Neuronal stem cell (in vitro differentiated cells): Measurements from ENCODE around the gene DPM1.

Experiments
- DNase-seq: peaks from one replicate; pipeline ENCODE4 v3.0.0-alpha.2; 2013; ENCODE audit warnings: low spot score
- H2AFZ ChIP-seq: one replicate; pipeline ENCODE4 v1.6.1; 2013; ENCODE audit warnings: mild to moderate bottlenecking, low read length, inconsistent platforms
- H2AK5ac ChIP-seq: 2 replicates; pipeline ENCODE4 v1.6.1; 2013; ENCODE audit warnings: low read depth, mild to moderate bottlenecking, inconsistent platforms, low read length, moderate library complexity, mixed read lengths
- H2BK120ac ChIP-seq: 2 replicates; pipeline ENCODE4 v1.6.1; 2013; ENCODE audit warnings: low read depth, mild to moderate bottlenecking, inconsistent platforms, low read length, moderate library complexity, mixed read lengths
- H2BK12ac ChIP-seq: one replicate; pipeline ENCODE4 v1.6.1; 2013; ENCODE audit warnings: low read length, inconsistent platforms
- H2BK15ac ChIP-seq: 2 replicates; pipeline ENCODE4 v1.6.1; 2013; ENCODE audit warnings: mild to moderate bottlenecking, low read length, inconsistent platforms, mixed read lengths
- H2BK5ac ChIP-seq: one replicate; pipeline ENCODE4 v1.6.1; 2013; ENCODE audit warnings: inconsistent platforms, mild to moderate bottlenecking, low read length, moderate library complexity
- H3K14ac ChIP-seq: one replicate; pipeline ENCODE4 v1.6.1; 2013; ENCODE audit warnings: low read length, inconsistent platforms
- H3K18ac ChIP-seq: 2 replicates; pipeline ENCODE4 v1.6.1; 2013; ENCODE audit warnings: low read length, inconsistent platforms
- H3K23ac ChIP-seq: 2 replicates; pipeline ENCODE4 v1.6.1; 2013; ENCODE audit warnings: low read depth, mild to moderate bottlenecking, mixed read lengths, low read length, inconsistent platforms; ENCODE audit not compliant: poor library complexity
- H3K27ac ChIP-seq: replicated peaks from 3 replicates; pipeline ENCODE4 v1.5.1; 2013; ENCODE audit warnings: low read length, inconsistent platforms
- H3K27me3 ChIP-seq, 3 experiments: 2 replicates each; pipeline ENCODE4 v1.6.1; 2013; ENCODE audit warnings: low read length in 3 of 3, mild to moderate bottlenecking in 2 of 3, inconsistent platforms in 1 of 3, low read depth in 1 of 3, mixed read lengths in 1 of 3, moderate library complexity in 1 of 3; ENCODE audit not compliant: control insufficient read depth in 3 of 3, insufficient read depth in 3 of 3
- H3K36me3 ChIP-seq, 2 donors: replicated peaks in 1 of 2; 2 replicates each; pipeline ENCODE4 v1.6.1; 2013; ENCODE audit warnings: low read length in 2 of 2; ENCODE audit not compliant: control insufficient read depth in 2 of 2, insufficient read depth in 2 of 2
- H3K4ac ChIP-seq: 2 replicates; pipeline ENCODE4 v1.6.1; 2013; ENCODE audit warnings: inconsistent platforms, mild to moderate bottlenecking, low read length, moderate library complexity
- H3K4me1 ChIP-seq, 2 donors: 1 replicate in 1 of 2; 2 replicates in 1 of 2; pipeline ENCODE4 v1.6.1; 2013; ENCODE audit warnings: low read length in 2 of 2, low read depth in 1 of 2; ENCODE audit not compliant: control insufficient read depth in 2 of 2, insufficient read depth in 1 of 2
- H3K4me2 ChIP-seq: one replicate; pipeline ENCODE4 v1.6.1; 2013; ENCODE audit warnings: mild to moderate bottlenecking, low read length, inconsistent platforms; ENCODE audit not compliant: insufficient read depth, poor library complexity, severe bottlenecking
- H3K4me3 ChIP-seq, 2 donors: 2 replicates each; pipeline ENCODE4 v1.5.1; 2013; ENCODE audit warnings: low read length in 2 of 2, mild to moderate bottlenecking in 2 of 2, inconsistent platforms in 1 of 2, moderate library complexity in 1 of 2
- H3K79me1 ChIP-seq: one replicate; pipeline ENCODE4 v1.6.1; 2013; ENCODE audit warnings: low read depth, mild to moderate bottlenecking, inconsistent platforms, low read length, moderate library complexity
- H3K9ac ChIP-seq: one replicate; pipeline ENCODE4 v1.6.1; 2013; ENCODE audit warnings: mild to moderate bottlenecking, low read depth, low read length, inconsistent platforms; ENCODE audit not compliant: poor library complexity
- H3K9me3 ChIP-seq, 2 donors: replicated peaks in 1 of 2; 2 replicates each; pipeline versions ENCODE3 to v1.6.1; 2013; ENCODE audit warnings: low read length in 2 of 2, mild to moderate bottlenecking in 2 of 2, inconsistent platforms in 1 of 2, low read depth in 1 of 2, mixed read lengths in 1 of 2, moderate library complexity in 1 of 2; ENCODE audit not compliant: control insufficient read depth in 2 of 2, insufficient read depth in 1 of 2
- H4K8ac ChIP-seq: one replicate; pipeline ENCODE4 v1.6.1; 2013; ENCODE audit warnings: low read depth, mild to moderate bottlenecking, inconsistent platforms, low read length, moderate library complexity
- H4K91ac ChIP-seq: one replicate; pipeline ENCODE4 v1.6.1; 2013; ENCODE audit warnings: low read length, low read depth, mild to moderate bottlenecking, inconsistent platforms; ENCODE audit not compliant: poor library complexity
- WGBS, 2 donors: extraction: QIAGEN DNeasy Blood & Tissue Kit; methylation state at CpG; one replicate each; pipeline ENCODE4 v1.1.7; 2013; ENCODE audit warnings: missing lambda C conversion rate in 2 of 2, mixed read lengths in 1 of 2; ENCODE audit not compliant: insufficient read length in 2 of 2, insufficient replicate concordance in 1 of 2; ENCODE audit errors: extremely low coverage in 2 of 2; 5-methylcytosine and 5-hydroxymethylcytosine counted together

The DPM1 gene

DNA sequence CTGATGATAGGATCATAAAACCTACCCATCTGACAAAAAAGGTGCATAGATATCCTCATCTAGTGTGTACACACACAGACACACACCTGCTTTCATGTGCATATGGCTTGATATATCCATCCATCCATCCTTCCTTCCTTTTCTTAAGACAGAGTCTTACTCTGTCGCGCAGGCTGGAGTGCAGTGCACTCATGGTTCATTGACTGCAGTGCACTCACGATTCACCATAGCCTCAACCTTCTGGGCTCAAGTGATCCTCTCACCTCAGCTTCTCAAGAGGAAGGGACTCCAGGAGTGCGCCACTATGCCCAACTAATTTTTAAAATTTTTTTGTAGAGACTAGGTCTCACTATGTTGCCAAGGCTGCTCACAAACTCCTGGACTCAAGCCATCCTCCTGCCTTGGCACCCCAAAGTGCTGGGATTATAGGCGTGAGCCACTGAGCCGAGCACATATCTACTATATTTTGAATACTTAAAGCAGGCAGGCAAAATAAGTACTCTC, 54.2 kb downstream of the DPM1 start:
- no peak overlapping the region for H3K27ac ChIP-seq
- WGBS, 2 donors: no CpG with 5 or more reads among the region's 6 CpGs
- no peak overlapping the region for H2BK5ac ChIP-seq
- H3K9me3 ChIP-seq: no peaks in the 10 kb centered on the region
- H2BK12ac ChIP-seq: no peak overlapping the region
- H3K4me2 ChIP-seq: no peak overlapping the region
- peaks cover 0 to 1% (median 0%) of the 10 kb centered on the region in 3 experiments for H3K27me3 ChIP-seq
- no peak overlapping the region for H3K23ac ChIP-seq
- no peak overlapping the region for H2AK5ac ChIP-seq
- no peak overlapping the region for H2BK120ac ChIP-seq
- H3K9ac ChIP-seq: no peak overlapping the region
- H2AFZ ChIP-seq: no peak overlapping the region
- H4K91ac ChIP-seq: no peak overlapping the region
- H3K4ac ChIP-seq: no peak overlapping the region
- no peak overlapping the region for H2BK15ac ChIP-seq
- no peak overlapping the region for H3K4me3 ChIP-seq
- H4K8ac ChIP-seq: no peak overlapping the region
- peaks cover 0 to 1% of the 10 kb centered on the region in 2 donors for H3K4me1 ChIP-seq
- no peaks in the 10 kb centered on the region for H3K79me1 ChIP-seq
- H3K18ac ChIP-seq: no peak overlapping the region
- no peak overlapping the region for H3K14ac ChIP-seq
- peaks cover 18 to 88% of the 10 kb centered on the region in 2 donors for H3K36me3 ChIP-seq
- no peak for DNase-seq

DNA sequence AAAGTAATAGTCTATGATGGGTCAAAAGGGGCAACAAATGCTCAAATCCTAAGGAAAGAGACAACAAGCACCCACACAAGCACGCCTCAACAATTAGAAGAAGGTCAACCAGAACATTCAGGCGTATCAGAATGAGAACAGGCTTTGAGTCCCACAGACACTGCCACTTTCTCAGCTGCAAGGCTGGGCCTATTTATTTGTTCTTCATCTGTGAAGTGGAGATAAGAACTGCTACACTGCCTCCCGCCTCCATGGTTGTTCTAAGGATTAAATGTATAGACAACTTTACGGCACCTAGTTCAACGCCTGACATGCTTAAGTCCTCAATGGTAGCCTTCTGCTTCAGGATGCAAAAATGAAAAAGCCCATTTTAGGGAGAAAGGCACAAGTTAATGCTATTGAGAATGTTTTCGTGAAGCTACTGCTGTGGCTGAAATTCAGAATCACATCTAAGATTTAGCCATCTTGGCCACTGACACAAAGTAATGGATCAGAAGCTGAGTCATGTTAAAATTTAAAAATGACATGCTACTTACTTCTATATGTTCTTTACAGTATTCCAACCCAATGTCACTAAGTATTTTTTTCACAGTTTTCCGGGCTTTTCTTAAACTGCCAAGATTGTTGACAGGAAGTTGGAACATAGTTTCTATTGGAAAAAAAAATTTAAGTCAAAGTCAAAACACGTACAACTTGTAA, 54.8 kb downstream of the DPM1 start:
- Histone ChIP-seq H3K27me3 (peaks cover 0 to 1% (median 0%) of the 10 kb centered on the region in 3 experiments), H2AK5ac (no peak overlapping the region), H3K9ac (no peak overlapping the region), H4K8ac (no peak overlapping the region), H2AFZ (no peak overlapping the region), H3K4me2 (no peak overlapping the region), H2BK120ac (no peak overlapping the region), H3K4me1 (peaks cover 0 to 1% of the 10 kb centered on the region in 2 donors), H4K91ac (no peak overlapping the region), H3K23ac (no peak overlapping the region), H2BK5ac (no peak overlapping the region), H3K4ac (no peak overlapping the region), H3K27ac (no peak overlapping the region), H3K18ac (no peak overlapping the region), H3K36me3 (peaks cover 20 to 92% of the 10 kb centered on the region in 2 donors), H3K4me3 (no peak overlapping the region), H3K9me3 (no peaks in the 10 kb centered on the region), H2BK15ac (no peak overlapping the region), H3K14ac (no peak overlapping the region), H2BK12ac (no peak overlapping the region), H3K79me1 (no peaks in the 10 kb centered on the region)
- WGBS, 2 donors: no CpG with 5 or more reads among the region's 8 CpGs
- no peak for DNase-seq

DNA sequence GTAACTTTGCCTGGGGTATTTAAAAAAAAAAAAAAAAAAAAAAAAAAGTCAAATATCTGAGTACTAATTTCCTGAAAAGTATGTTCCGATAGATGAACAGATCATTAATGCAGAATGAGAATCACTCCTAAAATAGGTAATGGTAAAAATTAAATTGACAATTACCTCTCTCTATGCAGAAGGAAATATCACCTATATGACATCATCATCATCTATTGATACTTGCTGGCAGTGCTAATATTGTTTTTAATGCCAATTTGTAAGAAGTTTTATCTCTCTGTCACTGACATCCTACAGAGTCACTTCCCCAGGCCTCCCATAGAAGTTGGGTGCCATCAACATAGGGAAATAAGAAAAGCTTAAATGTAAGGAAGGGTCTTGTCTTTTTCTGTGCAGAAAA, 57.0 kb downstream of the DPM1 start:
- H2BK12ac ChIP-seq: no peak overlapping the region
- H2BK5ac ChIP-seq: no peak overlapping the region
- H2BK15ac ChIP-seq: no peak overlapping the region
- no CpG with 5 or more reads among the region's 1 CpG for WGBS, 2 donors
- H3K4ac ChIP-seq: no peak overlapping the region
- H3K79me1 ChIP-seq: no peaks in the 10 kb centered on the region
- no peak overlapping the region for H3K4me2 ChIP-seq
- H2BK120ac ChIP-seq: no peak overlapping the region
- no peak overlapping the region for H3K23ac ChIP-seq
- no peak overlapping the region for H3K4me3 ChIP-seq
- no peak overlapping the region for H2AFZ ChIP-seq
- H3K18ac ChIP-seq: no peak overlapping the region
- no peak overlapping the region for H3K14ac ChIP-seq
- H3K9ac ChIP-seq: no peak overlapping the region
- H2AK5ac ChIP-seq: no peak overlapping the region
- H4K8ac ChIP-seq: no peak overlapping the region
- no peaks in the 10 kb centered on the region for H3K4me1 ChIP-seq
- no peak overlapping the region for H3K27ac ChIP-seq
- peaks cover 32 to 99% of the 10 kb centered on the region in 2 donors for H3K36me3 ChIP-seq
- H3K27me3 ChIP-seq: peaks cover 0 to 1% (median 0%) of the 10 kb centered on the region in 3 experiments
- no peaks in the 10 kb centered on the region for H3K9me3 ChIP-seq
- DNase-seq: no peak
- no peak overlapping the region for H4K91ac ChIP-seq

DNA sequence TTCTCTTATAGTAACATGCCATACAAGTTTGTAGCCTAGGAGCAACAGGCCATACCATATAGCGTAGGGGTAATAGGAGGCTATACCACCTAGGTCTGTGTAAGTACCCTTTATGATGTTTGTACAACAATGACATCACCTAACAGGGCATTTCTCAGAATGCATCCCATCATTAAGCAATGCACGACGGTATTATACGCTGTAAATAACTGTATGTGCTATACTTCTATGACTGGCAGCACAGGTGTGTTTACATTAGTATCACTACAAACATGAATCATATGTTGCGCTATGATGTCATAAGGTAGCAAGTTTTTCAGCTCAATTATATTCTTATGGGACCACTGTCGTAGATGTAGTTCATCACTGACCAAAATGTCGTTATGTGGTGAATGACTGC, 58.1 kb downstream of the DPM1 start:
- H3K4ac ChIP-seq: no peak overlapping the region
- H3K4me3 ChIP-seq: no peak overlapping the region
- no peak overlapping the region for H4K8ac ChIP-seq
- H3K14ac ChIP-seq: no peak overlapping the region
- no peak overlapping the region for H2BK12ac ChIP-seq
- no peak overlapping the region for H2BK120ac ChIP-seq
- H3K9ac ChIP-seq: no peak overlapping the region
- peaks cover 32 to 100% of the 10 kb centered on the region in 2 donors for H3K36me3 ChIP-seq
- no peak overlapping the region for H2BK5ac ChIP-seq
- peaks cover 0 to 1% (median 0%) of the 10 kb centered on the region in 3 experiments for H3K27me3 ChIP-seq
- no peak overlapping the region for H2AFZ ChIP-seq
- DNase-seq: no peak
- H3K23ac ChIP-seq: no peak overlapping the region
- no peak overlapping the region for H2BK15ac ChIP-seq
- H3K4me2 ChIP-seq: no peak overlapping the region
- H3K27ac ChIP-seq: no peak overlapping the region
- no peaks in the 10 kb centered on the region for H3K4me1 ChIP-seq
- no peaks in the 10 kb centered on the region for H3K79me1 ChIP-seq
- H3K9me3 ChIP-seq: no peaks in the 10 kb centered on the region
- no peak overlapping the region for H4K91ac ChIP-seq
- WGBS, 2 donors: no CpG with 5 or more reads among the region's 7 CpGs
- no peak overlapping the region for H2AK5ac ChIP-seq
- no peak overlapping the region for H3K18ac ChIP-seq
